ENCODE data around the gene JPH4.

JPH4 gene

GRCh38 chr14:23548351-23549318 is 30.0 kb downstream of the JPH4 start:
- TF ChIP-seq CTCF (IDR thresholded peaks at IDR 0.05; ENCODE audit: low read depth, low read length): no peak
- no peak overlapping the region for H3K4me3 ChIP-seq (ENCODE audit: low read depth, low read length)

GRCh38 chr14:23547924-23548323 is 30.7 kb downstream of the JPH4 start:
- no peak overlapping the region for H3K4me3 ChIP-seq (ENCODE audit: low read depth, low read length)

GRCh38 chr14:23546450-23547035 is 32.0 kb downstream of the JPH4 start:
- H3K4me3 ChIP-seq (ENCODE audit: low read depth, low read length): no peak overlapping the region
- TF ChIP-seq CTCF (IDR thresholded peaks at IDR 0.05; ENCODE audit: low read depth, low read length): no peak

More at GRCh38 chr14:23547924-23548323, 30.7 kb downstream of the JPH4 start:
- TF ChIP-seq CTCF (IDR thresholded peaks at IDR 0.05; ENCODE audit: low read depth, low read length): no peak

- no peak for TF ChIP-seq CTCF (IDR thresholded peaks at IDR 0.05; ENCODE audit: low read depth, low read length)
- no peak overlapping the region for H3K4me3 ChIP-seq (ENCODE audit: low read depth, low read length)
Observed at GRCh38 chr14:23545740-23546365, 32.7 kb downstream of the JPH4 start.

DNA sequence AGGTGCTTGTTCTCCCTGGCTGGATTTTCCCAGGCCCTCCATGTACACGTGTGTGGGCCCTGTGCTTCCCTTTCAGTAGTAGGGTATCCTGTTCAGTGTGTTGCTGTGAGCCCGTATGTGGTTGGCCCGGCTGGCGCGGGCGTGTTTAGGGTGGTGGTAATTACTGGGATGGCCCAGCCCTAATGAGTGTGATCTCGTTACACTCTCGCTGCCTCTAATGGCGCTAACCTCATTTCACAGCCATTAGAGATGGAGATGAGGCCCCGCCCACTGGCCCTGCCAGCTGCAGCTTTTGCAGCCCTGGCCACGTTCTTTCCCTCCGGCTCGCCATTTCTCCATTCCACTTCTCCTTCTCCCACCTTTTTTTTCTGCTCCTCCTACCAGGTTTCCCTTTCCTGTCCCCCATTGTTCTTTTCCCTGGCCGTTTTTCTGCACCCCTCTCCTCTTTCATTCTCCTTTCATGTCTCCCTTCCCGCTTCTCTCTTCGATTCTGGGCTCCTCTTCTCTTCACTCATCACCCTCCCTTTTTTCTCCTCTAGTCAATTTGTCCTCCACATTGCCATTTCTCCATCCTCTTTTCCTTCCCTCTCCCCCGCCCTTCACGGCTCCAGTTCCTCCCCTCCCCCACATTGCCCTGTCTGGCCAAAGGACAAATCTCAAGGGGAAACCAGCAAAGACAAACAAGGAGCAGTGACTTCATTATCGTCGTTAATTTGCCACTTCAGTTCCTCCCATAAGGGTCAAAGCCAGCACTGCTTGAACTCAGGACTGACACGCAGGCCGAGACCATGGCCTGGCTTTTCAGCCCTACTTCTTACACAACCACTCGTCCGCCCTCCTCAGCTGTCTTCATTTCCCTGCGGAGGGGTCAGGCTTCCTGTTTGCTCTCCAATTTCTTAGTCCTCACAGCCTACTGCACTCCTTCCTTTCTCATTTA is 33.8 kb downstream of the JPH4 start:
- TF ChIP-seq CTCF (IDR thresholded peaks at IDR 0.05; ENCODE audit: low read depth, low read length): no peak
- H3K4me3 ChIP-seq (ENCODE audit: low read depth, low read length): no peak overlapping the region

GRCh38 chr14:23543403-23543802 is 35.2 kb downstream of the JPH4 start:
- no peak for TF ChIP-seq CTCF (IDR thresholded peaks at IDR 0.05; ENCODE audit: low read depth, low read length)

More at GRCh38 chr14:23543403-23543802, 35.2 kb downstream of the JPH4 start:
- no peak overlapping the region for H3K4me3 ChIP-seq (ENCODE audit: low read depth, low read length)

All from WI38 (cell line).